Stomach (tissue), 9 donors: ENCODE data around the gene FSTL4. TPM values are rescaled to one million over a fixed set of nuclear protein-coding genes. Genes with fewer than 3 reads are reported as not detected.

ENCODE experiments used
- DNase-seq, 2 donors: peaks; one replicate each; pipeline versions ENCODE4 v3.0.0 to v3.0.0-alpha.2; 2013 to 2019
- H3K27ac ChIP-seq, 5 donors: fragments of 200-600 bp in 4 of 5; sonication (generic) in 4 of 5; one replicate each; pipeline ENCODE4 v1.5.1; 2013 to 2019; ENCODE audit warnings: mild to moderate bottlenecking in 1 of 5, moderate library complexity in 1 of 5
- H3K27me3 ChIP-seq, 3 donors: fragments of 200-600 bp; sonication (generic); one replicate each; pipeline ENCODE4 v1.5.1; 2017 to 2019; ENCODE audit warnings: mixed run types in 1 of 3
- H3K36me3 ChIP-seq, 4 donors: fragments of 200-600 bp; sonication (generic); 1 replicate in 3 of 4; 2 replicates in 1 of 4; pipeline ENCODE4 v1.5.1; 2016 to 2019
- H3K4me1 ChIP-seq, 4 donors: fragments of 200-600 bp; sonication (generic); one replicate each; pipeline ENCODE4 v1.5.1; 2016 to 2019
- H3K4me3 ChIP-seq, 4 donors: fragments of 200-600 bp; sonication (generic) in 3 of 4; one replicate each; pipeline ENCODE4 v1.5.1; 2016 to 2019; ENCODE audit warnings: mild to moderate bottlenecking in 1 of 4
- H3K9me3 ChIP-seq, 4 donors: fragments of 200-600 bp; sonication (generic); one replicate each; pipeline ENCODE4 v1.5.1; 2016 to 2019
- CTCF ChIP-seq, 7 experiments: fragments of 450-650 bp in 4 of 7; fragments of 200-600 bp in 3 of 7; sonication (generic) in 3 of 7; IDR thresholded peaks; one replicate each; pipeline ENCODE4 v1.5.1; 2016 to 2019; ENCODE audit warnings: antibody characterized with exemption in 7 of 7, control low read depth in 2 of 7, mild to moderate bottlenecking in 1 of 7
- EP300 ChIP-seq: sonication (generic); formaldehyde crosslinking; IDR thresholded peaks from one replicate; pipeline ENCODE4 v1.6.1; 2017; ENCODE audit warnings: antibody characterized with exemption
- POLR2A ChIP-seq, 4 donors: fragments of 450-650 bp; IDR thresholded peaks; one replicate each; pipeline ENCODE4 v1.6.1; 2016; ENCODE audit warnings: antibody characterized with exemption in 4 of 4, control low read depth in 2 of 4, mild to moderate bottlenecking in 1 of 4, moderate library complexity in 1 of 4
- POLR2AphosphoS5 ChIP-seq, 3 donors: sonication (generic); formaldehyde crosslinking; IDR thresholded peaks; one replicate each; pipeline ENCODE4 v1.6.1; 2016; ENCODE audit warnings: antibody characterized with exemption in 3 of 3
- WGBS, 5 donors: extraction: QIAGEN DNeasy Blood & Tissue Kit in 3 of 5; methylation state at CpG; one replicate each; pipeline versions ENCODE4 v1.1.5 to v1.1.7; 2013 to 2018; 5-methylcytosine and 5-hydroxymethylcytosine counted together
- intact Hi-C: fragments of 100-400 bp; cut with DNase I; formaldehyde crosslinking; loops from one replicate; pipeline ENCODE4 v1.15.1; 2023; ENCODE audit warnings: low total_unique reads
- polyA plus RNA-seq, 3 donors: library from polyadenylated mRNA; stranded (reverse); fragments of 200-250 nt; gene quantifications; one replicate each; pipeline ENCODE4 v1.2.3, GENCODE V29; 2013
- total RNA-seq, 5 donors: library from RNA; depleted of rRNA; stranded (reverse); fragments of >200 nt; gene quantifications; one replicate each; pipeline versions ENCODE4 v1.1.0 to v1.2.3, GENCODE V29; 2014 to 2016
- donor health status: healthy with polysubstance abuse.
- donor health status: Bipolar disorder and iron deficiency.
- donor health status: healthy.

FSTL4 gene
- total and polyA plus RNA-seq, 8 donors: 0.37 to 0.55 TPM; not detected in 6

GRCh38 chr5:133229931-133230664 is 382.2 kb downstream of the FSTL4 start:
- Histone ChIP-seq H3K27ac (no peak overlapping the region), H3K9me3 (no peaks in the 10 kb centered on the region), H3K4me3 (no peak overlapping the region), H3K4me1 (peaks cover 0 to 9% (median 6%) of the 10 kb centered on the region in 4 donors), H3K27me3 (no peaks in the 10 kb centered on the region), H3K36me3 (no peaks in the 10 kb centered on the region)
- TF ChIP-seq POLR2AphosphoS5 (IDR thresholded peaks at IDR 0.05): no peak
- TF ChIP-seq POLR2A (IDR thresholded peaks at IDR 0.05): no peak
- no peak for TF ChIP-seq CTCF (IDR thresholded peaks at IDR 0.05)
- no peak for TF ChIP-seq EP300
- WGBS, 5 donors: 93 to 96% (median 94%) methylated on average over 8 of the region's 8 CpGs
- intact Hi-C loops: no loop called here
- no peak for DNase-seq

- WGBS, 5 donors: 79 to 91% (median 87%) methylated on average over 1 of the region's 1 CpG
- TF ChIP-seq POLR2A (IDR thresholded peaks at IDR 0.05) (no peak), CTCF (IDR thresholded peaks at IDR 0.05) (no peak), EP300 (no peak), POLR2AphosphoS5 (IDR thresholded peaks at IDR 0.05) (no peak)
- intact Hi-C loops: no loop called here
- Histone ChIP-seq H3K4me1 (peaks cover 0 to 9% (median 6%) of the 10 kb centered on the region in 4 donors), H3K9me3 (no peaks in the 10 kb centered on the region), H3K4me3 (no peak overlapping the region), H3K27me3 (no peaks in the 10 kb centered on the region), H3K36me3 (no peaks in the 10 kb centered on the region), H3K27ac (no peak overlapping the region)
- DNase-seq: no peak
Observed at GRCh38 chr5:133228316-133228715, 384.0 kb downstream of the FSTL4 start.

- DNase-seq: no peak
- WGBS, 5 donors: 66 to 83% (median 73%) methylated on average over 6 of the region's 6 CpGs
- Histone ChIP-seq H3K27me3 (no peaks in the 10 kb centered on the region), H3K4me3 (no peak overlapping the region), H3K36me3 (no peaks in the 10 kb centered on the region), H3K4me1 (peaks cover 0 to 9% (median 6%) of the 10 kb centered on the region in 4 donors), H3K9me3 (no peaks in the 10 kb centered on the region), H3K27ac (no peak overlapping the region)
- intact Hi-C loops: no loop called here
- no peak for TF ChIP-seq POLR2A (IDR thresholded peaks at IDR 0.05)
Observed at GRCh38 chr5:133227897-133228296, 384.4 kb downstream of the FSTL4 start.

GRCh38 chr5:133227082-133227481 is 385.3 kb downstream of the FSTL4 start:
- Histone ChIP-seq H3K9me3 (no peaks in the 10 kb centered on the region), H3K4me3 (no peak overlapping the region), H3K36me3 (no peaks in the 10 kb centered on the region), H3K27me3 (no peaks in the 10 kb centered on the region), H3K4me1 (peaks cover 0 to 9% (median 6%) of the 10 kb centered on the region in 4 donors), H3K27ac (no peak overlapping the region)
- WGBS, 5 donors: 70 to 83% (median 71%) methylated on average over 3 of the region's 3 CpGs
- DNase-seq: no peak
- no peak for TF ChIP-seq POLR2AphosphoS5 (IDR thresholded peaks at IDR 0.05)
- TF ChIP-seq EP300: no peak
- TF ChIP-seq POLR2A (IDR thresholded peaks at IDR 0.05): no peak
- no peak for TF ChIP-seq CTCF (IDR thresholded peaks at IDR 0.05)
- intact Hi-C loops: no loop called here

GRCh38 chr5:133226186-133226585 is 386.2 kb downstream of the FSTL4 start:
- TF ChIP-seq POLR2A (IDR thresholded peaks at IDR 0.05) (no peak), POLR2AphosphoS5 (IDR thresholded peaks at IDR 0.05) (no peak), CTCF (IDR thresholded peaks at IDR 0.05) (no peak), EP300 (no peak)
- H3K4me1 ChIP-seq: peaks cover 0 to 9% (median 7%) of the 10 kb centered on the region in 4 donors
- 17 to 80% (median 50%) methylated on average over 1 of the region's 1 CpG for WGBS, 5 donors
- H3K4me3 ChIP-seq: no peak overlapping the region
- peak overlapping the region in 3 of 5 donors; percentile 27 to 59 (median 32) for H3K27ac ChIP-seq
- H3K36me3 ChIP-seq: no peaks in the 10 kb centered on the region
- no peaks in the 10 kb centered on the region for H3K27me3 ChIP-seq
- no peaks in the 10 kb centered on the region for H3K9me3 ChIP-seq
- intact Hi-C loops: no loop called here
- DNase-seq: no peak
